Ishikawa (cell line): Measurements from ENCODE around the gene ZNF577.

Source experiments
- CEBPB ChIP-seq: IDR thresholded peaks from 2 replicates; pipeline ENCODE4 v1.6.1; 2012
- CREB1 ChIP-seq: IDR thresholded peaks from 2 replicates; pipeline ENCODE4 v1.6.1; 2012; ENCODE audit warnings: low read depth
- EGR1 ChIP-seq: IDR thresholded peaks from 2 replicates; pipeline ENCODE4 v1.6.1; 2012
- EP300 ChIP-seq: IDR thresholded peaks from 2 replicates; pipeline ENCODE4 v1.6.1; 2012; ENCODE audit warnings: borderline replicate concordance
- FOXM1 ChIP-seq: IDR thresholded peaks from 2 replicates; pipeline ENCODE4 v1.6.1; 2012; ENCODE audit warnings: low read depth, borderline replicate concordance
- NFIC ChIP-seq: IDR thresholded peaks from 2 replicates; pipeline ENCODE4 v1.6.1; 2012
- RAD21 ChIP-seq: IDR thresholded peaks from 2 replicates; pipeline ENCODE4 v1.6.1; 2012; ENCODE audit warnings: low read depth
- TAF1 ChIP-seq: IDR thresholded peaks from 2 replicates; pipeline ENCODE4 v1.6.1; 2012; ENCODE audit warnings: low read depth, mild to moderate bottlenecking
- TCF12 ChIP-seq: IDR thresholded peaks from 2 replicates; pipeline ENCODE4 v1.6.1; 2012; ENCODE audit warnings: low read depth
- TEAD4 ChIP-seq: IDR thresholded peaks from 2 replicates; pipeline ENCODE4 v1.6.1; 2012
- YY1 ChIP-seq: IDR thresholded peaks from 2 replicates; pipeline ENCODE4 v1.6.1; 2012; ENCODE audit warnings: low read depth
- ZBTB7A ChIP-seq: IDR thresholded peaks from 2 replicates; pipeline ENCODE4 v1.6.1; 2012; ENCODE audit warnings: low read depth
- TF ChIP-seq, protein P1 (sequence below): IDR thresholded peaks from 2 replicates; pipeline ENCODE4 v1.6.1; 2012; ENCODE audit warnings: low read depth, mild to moderate bottlenecking
- TF ChIP-seq, protein P2 (sequence below): IDR thresholded peaks from 2 replicates; pipeline ENCODE4 v1.6.1; 2012
- TF ChIP-seq, protein P3 (sequence below): IDR thresholded peaks from 2 replicates; pipeline ENCODE4 v1.6.1; 2012

ZNF577 gene

GRCh38 chr19:51919606-51920005 lies 31.9 kb upstream of the ZNF577 start:
- TF ChIP-seq RAD21 (no peak), TAF1 (no peak), NFIC (no peak), EP300 (no peak), YY1 (no peak), TEAD4 (no peak), FOXM1 (no peak), EGR1 (no peak), TCF12 (no peak), ZBTB7A (no peak), CREB1 (no peak), CEBPB (no peak)
- TF ChIP-seq, protein P1, sequence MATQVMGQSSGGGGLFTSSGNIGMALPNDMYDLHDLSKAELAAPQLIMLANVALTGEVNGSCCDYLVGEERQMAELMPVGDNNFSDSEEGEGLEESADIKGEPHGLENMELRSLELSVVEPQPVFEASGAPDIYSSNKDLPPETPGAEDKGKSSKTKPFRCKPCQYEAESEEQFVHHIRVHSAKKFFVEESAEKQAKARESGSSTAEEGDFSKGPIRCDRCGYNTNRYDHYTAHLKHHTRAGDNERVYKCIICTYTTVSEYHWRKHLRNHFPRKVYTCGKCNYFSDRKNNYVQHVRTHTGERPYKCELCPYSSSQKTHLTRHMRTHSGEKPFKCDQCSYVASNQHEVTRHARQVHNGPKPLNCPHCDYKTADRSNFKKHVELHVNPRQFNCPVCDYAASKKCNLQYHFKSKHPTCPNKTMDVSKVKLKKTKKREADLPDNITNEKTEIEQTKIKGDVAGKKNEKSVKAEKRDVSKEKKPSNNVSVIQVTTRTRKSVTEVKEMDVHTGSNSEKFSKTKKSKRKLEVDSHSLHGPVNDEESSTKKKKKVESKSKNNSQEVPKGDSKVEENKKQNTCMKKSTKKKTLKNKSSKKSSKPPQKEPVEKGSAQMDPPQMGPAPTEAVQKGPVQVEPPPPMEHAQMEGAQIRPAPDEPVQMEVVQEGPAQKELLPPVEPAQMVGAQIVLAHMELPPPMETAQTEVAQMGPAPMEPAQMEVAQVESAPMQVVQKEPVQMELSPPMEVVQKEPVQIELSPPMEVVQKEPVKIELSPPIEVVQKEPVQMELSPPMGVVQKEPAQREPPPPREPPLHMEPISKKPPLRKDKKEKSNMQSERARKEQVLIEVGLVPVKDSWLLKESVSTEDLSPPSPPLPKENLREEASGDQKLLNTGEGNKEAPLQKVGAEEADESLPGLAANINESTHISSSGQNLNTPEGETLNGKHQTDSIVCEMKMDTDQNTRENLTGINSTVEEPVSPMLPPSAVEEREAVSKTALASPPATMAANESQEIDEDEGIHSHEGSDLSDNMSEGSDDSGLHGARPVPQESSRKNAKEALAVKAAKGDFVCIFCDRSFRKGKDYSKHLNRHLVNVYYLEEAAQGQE = no peak
- TF ChIP-seq, protein P2, sequence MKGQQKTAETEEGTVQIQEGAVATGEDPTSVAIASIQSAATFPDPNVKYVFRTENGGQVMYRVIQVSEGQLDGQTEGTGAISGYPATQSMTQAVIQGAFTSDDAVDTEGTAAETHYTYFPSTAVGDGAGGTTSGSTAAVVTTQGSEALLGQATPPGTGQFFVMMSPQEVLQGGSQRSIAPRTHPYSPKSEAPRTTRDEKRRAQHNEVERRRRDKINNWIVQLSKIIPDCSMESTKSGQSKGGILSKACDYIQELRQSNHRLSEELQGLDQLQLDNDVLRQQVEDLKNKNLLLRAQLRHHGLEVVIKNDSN = no peak
- TF ChIP-seq, protein P3, sequence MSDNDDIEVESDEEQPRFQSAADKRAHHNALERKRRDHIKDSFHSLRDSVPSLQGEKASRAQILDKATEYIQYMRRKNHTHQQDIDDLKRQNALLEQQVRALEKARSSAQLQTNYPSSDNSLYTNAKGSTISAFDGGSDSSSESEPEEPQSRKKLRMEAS = no peak

DNA sequence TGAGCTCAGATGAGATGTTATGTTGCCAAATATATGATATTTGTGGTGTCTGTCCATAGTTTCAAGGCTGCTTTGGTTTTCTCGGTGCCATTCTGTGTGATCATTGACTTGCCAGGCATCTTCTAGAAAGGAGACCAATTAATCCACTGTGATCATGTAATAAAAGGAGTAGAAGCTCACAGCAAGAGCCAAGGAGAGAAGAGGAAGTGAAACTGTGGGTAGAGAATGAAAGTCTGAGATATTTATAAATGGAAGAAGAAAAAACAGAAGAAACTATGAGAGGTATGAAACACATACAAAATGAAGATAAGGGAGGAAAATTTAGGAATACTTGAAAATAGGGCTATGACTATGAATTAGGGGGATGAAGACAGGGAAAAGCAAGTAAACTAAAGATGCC lies 28.4 kb upstream of the ZNF577 start:
- TF ChIP-seq TEAD4 (no peak), YY1 (no peak), EGR1 (no peak), CREB1 (no peak), RAD21 (no peak), NFIC (no peak), ZBTB7A (no peak), CEBPB (no peak)
- TF ChIP-seq, protein P1 = no peak
- TF ChIP-seq, protein P2 = no peak

- TF ChIP-seq, protein P3 = no peak
- no peak for TF ChIP-seq CREB1
- no peak for TF ChIP-seq TAF1
- TF ChIP-seq EP300 = no peak
- TF ChIP-seq NFIC = no peak
- no peak for TF ChIP-seq EGR1
- TF ChIP-seq YY1 = no peak
- TF ChIP-seq, protein P2 = no peak
- TF ChIP-seq CEBPB = no peak
- TF ChIP-seq ZBTB7A = no peak
- no peak for TF ChIP-seq RAD21
- no peak for TF ChIP-seq TEAD4
- TF ChIP-seq FOXM1 = no peak
- TF ChIP-seq TCF12 = no peak
- TF ChIP-seq, protein P1 = no peak
Measured at GRCh38 chr19:51915324-51915867, 27.6 kb upstream of the ZNF577 start.

- TF ChIP-seq, protein P2 = no peak
- TF ChIP-seq CEBPB = no peak
- no peak for TF ChIP-seq FOXM1
- no peak for TF ChIP-seq TAF1
- no peak for TF ChIP-seq YY1
- TF ChIP-seq, protein P1 = no peak
- no peak for TF ChIP-seq TCF12
- TF ChIP-seq, protein P3 = no peak
- no peak for TF ChIP-seq TEAD4
- no peak for TF ChIP-seq EGR1
- TF ChIP-seq EP300 = no peak
- TF ChIP-seq CREB1 = no peak
- no peak for TF ChIP-seq ZBTB7A
- TF ChIP-seq NFIC = no peak
Measured at GRCh38 chr19:51905206-51905605, 17.5 kb upstream of the ZNF577 start.
